Activated naive CD4-positive, alpha-beta T cell treated with anti-CD3 and anti-CD28 coated beads, Interleukin-2, amount 50 U/mL, for 24 hours (primary cell): ENCODE measurements around the gene CDC20B.

Experiments
- H3K27ac Mint-ChIP-seq: one replicate; pipeline ENCODE4 v1.8.0; 2021; ENCODE audit warnings: mild to moderate bottlenecking, mixed read lengths
- H3K27me3 Mint-ChIP-seq: one replicate; pipeline ENCODE4 v1.8.0; 2021; ENCODE audit warnings: mixed read lengths
- H3K36me3 Mint-ChIP-seq: one replicate; pipeline ENCODE4 v1.8.0; 2021; ENCODE audit warnings: mixed read lengths
- H3K4me1 Mint-ChIP-seq: one replicate; pipeline ENCODE4 v1.8.0; 2021; ENCODE audit warnings: mixed read lengths
- H3K4me3 Mint-ChIP-seq: one replicate; pipeline ENCODE4 v1.8.0; 2021; ENCODE audit warnings: mild to moderate bottlenecking, mixed read lengths
- H3K9me3 Mint-ChIP-seq: one replicate; pipeline ENCODE4 v1.8.0; 2021; ENCODE audit warnings: mixed read lengths

CDC20B gene, protein sequence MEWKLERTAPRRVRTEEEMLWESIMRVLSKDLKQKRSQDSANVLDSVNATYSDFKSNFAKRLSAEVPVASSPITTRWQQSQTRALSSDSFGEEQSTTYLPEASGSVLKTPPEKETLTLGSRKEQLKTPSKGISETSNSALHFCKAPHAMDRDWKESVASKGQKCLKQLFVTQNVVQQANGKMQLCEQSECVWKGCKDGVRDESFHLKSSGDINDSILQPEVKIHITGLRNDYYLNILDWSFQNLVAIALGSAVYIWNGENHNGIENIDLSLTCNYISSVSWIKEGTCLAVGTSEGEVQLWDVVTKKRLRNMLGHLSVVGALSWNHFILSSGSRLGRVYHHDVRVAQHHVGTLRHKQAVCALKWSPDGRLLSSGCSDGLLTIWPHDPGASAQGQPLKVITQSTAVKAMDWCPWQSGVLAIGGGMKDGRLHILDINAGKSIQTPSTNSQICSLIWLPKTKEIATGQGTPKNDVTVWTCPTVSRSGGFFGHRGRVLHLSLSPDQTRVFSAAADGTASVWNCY

DNA sequence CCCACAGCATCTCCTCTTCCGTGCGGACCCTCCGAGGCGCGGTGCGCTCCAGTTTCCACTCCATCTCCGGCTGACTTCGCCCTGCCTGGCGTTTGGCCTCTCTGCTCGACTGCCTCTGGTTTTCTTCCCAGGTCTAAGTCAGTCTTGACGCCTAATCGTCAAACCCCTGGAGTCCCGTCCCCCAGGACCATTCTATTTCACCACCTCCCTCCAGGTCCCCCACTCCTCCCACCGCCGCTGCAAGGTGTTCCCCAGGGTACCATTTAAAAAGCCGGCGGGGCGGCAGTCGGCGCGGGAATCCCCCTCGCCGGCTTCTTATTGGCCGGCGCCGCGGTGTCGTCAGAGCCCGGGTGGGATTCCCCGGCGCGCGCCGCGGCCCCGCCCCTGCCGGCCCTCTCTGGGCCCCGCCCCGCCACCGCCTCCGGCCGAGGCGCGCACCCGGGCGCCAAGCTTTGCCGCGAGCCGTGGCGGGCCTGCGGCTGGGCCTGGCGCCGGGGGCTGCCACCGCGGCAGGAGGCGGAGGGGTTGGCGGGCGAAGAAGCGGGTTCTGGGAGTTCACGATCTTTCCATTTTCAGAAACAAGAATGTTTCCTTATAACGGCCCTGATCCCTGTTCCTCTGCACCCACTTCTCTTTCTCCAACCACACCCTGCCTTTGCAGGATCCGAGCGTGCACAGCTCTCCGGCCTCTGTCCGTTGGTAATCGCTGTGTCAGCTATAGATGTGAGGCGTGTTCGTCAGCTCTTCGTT is at the start of gene CDC20B:
CDC20B (minus strand) TSS at position 241 of the 750 bp plus-strand sequence; CDS start at position 64, 177 bp downstream.
- Mint-ChIP-seq H3K27ac (peak within 1 kb of the TSS; percentile 70), H3K27me3 (peaks cover 56% of the 10 kb centered on the region), H3K9me3 (peaks cover under 1% of the 10 kb centered on the region), H3K4me1 (peaks cover 46% of the 10 kb centered on the region), H3K4me3 (peak within 1 kb of the TSS; percentile 92), H3K36me3 (no peaks in the 10 kb centered on the region)

DNA sequence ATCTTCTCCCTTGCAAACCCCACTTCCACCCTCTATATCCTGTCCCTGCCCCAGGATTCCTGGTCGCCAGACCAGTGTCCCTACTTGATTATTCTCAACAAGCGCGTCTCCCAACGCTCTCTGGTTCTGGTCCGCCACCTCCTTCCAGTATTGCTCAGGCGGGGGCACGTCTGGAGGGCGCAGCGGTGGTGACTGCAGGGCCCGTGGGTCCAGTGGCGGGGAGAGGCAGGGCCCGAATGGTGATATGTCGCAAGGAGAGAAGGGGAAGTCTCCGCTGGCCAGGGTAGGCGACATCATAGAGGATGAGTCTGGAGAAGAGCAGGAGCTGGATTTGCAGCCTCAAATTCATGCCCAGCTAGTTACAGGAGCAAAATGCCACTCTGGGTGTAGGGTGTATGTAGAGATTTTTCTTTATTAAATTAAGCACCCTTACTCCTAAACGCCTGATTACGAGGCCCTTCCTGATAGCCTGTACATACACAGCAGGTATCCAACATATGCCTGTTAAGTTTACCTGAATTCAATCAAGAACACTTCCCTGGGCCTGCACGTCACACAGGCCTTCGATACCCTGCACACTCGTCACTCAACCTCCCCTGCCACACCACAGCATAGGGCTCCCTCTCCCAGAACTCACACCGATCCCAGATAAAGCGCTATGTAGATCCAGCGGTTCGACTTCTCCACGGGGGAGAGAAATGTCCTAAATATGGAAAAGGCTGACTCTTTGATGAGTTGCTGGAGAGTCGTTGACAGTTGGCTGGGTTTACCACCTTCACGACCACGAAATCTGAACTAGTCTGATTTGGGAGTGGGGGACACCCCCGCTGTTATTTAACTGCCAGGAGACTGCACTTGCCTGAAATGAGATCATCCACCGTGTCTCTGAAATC is 49.4 kb upstream of the CDC20B start:
- peaks cover 57% of the 10 kb centered on the region for H3K27me3 Mint-ChIP-seq

DNA sequence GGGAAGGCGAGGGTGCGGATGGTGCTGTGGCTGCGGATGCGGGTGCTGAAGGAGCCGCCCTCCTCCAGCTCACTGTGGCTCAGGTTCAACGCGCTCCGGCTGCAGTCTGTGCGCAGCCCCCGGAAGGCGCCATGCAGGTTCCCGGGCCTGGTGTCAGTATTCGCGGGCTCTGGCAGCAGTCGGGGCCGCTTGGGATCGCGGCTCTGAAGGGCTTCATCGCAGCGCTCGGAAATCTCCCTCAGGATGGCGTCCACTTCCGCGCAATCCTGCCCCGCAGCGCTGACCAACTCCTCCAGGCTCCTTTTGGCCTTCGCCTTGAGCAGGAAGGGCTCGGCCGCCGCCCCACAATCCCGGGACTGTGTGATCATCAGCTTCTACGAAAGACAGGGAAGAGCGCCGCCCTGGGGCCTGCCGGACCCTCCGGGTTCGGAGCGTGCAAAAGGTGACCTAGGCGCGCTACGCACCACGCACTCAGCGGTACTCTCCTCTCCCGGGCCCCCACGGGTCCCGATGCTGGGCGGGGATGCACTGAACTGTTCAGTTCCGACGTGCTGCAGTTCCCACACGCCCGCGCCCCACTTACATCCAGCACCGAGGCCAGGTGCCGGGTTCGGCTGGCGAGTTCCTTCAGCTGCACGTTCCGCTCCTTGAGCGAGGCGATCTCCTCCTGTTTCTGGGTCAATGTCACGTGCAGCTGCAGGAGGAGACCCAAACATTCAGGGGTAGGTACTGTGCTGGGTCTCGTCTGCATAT is 47.6 kb upstream of the CDC20B start:
- H3K9me3 Mint-ChIP-seq: no peaks in the 10 kb centered on the region
- H3K27ac Mint-ChIP-seq: no peak overlapping the region
- no peaks in the 10 kb centered on the region for H3K36me3 Mint-ChIP-seq
- H3K4me1 Mint-ChIP-seq: peaks cover 28% of the 10 kb centered on the region
- peaks cover 53% of the 10 kb centered on the region for H3K27me3 Mint-ChIP-seq
- peak overlapping the region; percentile 43 for H3K4me3 Mint-ChIP-seq

More for the DNA sequence above, 49.4 kb upstream of the CDC20B start:
- Mint-ChIP-seq H3K9me3 (no peaks in the 10 kb centered on the region), H3K36me3 (no peaks in the 10 kb centered on the region), H3K27ac (peak overlapping the region; percentile 6), H3K4me3 (peak overlapping the region; percentile 19), H3K4me1 (peaks cover 36% of the 10 kb centered on the region)

DNA sequence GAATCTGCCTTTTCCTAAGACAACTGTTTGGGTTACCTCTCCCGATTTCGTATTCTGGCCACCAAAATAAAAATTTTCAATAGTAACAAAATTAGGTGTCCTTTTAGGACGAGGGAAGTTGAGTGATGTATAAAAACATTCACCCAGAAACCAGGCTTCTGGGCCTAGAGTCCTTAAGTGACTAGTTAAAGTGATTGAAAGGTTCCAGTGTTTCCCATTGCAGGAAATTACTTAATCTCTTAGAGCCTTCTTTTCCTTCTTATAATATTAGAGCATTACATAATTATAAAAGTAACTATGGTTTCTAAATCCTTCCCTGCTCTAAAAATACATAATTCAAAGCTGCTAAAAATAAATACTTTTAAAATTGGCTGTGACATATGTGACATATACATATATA is 46.8 kb upstream of the CDC20B start:
- no peaks in the 10 kb centered on the region for H3K9me3 Mint-ChIP-seq
- H3K27ac Mint-ChIP-seq: no peak overlapping the region
- H3K27me3 Mint-ChIP-seq: peaks cover 45% of the 10 kb centered on the region
- peak overlapping the region; percentile 11 for H3K4me3 Mint-ChIP-seq
- H3K4me1 Mint-ChIP-seq: peaks cover 26% of the 10 kb centered on the region
- no peaks in the 10 kb centered on the region for H3K36me3 Mint-ChIP-seq

DNA sequence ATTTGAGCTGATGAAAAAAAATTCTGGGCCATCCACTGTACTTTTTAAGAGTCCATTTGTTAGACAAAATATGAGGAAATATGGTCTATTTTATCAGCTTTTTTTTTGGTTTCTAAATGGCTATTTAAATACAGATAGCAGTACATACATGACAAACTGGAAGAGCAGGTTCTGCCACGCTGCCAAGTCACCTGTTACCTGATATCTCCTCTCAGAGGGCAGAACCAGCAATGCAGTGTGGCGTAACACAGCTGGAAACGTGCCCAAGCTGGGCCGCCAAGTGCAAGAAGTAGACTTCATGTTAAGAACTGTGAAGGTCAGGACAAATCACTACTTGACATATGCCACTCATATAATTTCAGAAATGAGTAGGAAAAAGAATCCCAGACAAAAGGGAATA is 46.0 kb upstream of the CDC20B start:
- Mint-ChIP-seq H3K36me3 (no peaks in the 10 kb centered on the region), H3K27ac (no peak overlapping the region), H3K27me3 (peaks cover 39% of the 10 kb centered on the region), H3K4me1 (peaks cover 25% of the 10 kb centered on the region), H3K9me3 (no peaks in the 10 kb centered on the region), H3K4me3 (no peak overlapping the region)

DNA sequence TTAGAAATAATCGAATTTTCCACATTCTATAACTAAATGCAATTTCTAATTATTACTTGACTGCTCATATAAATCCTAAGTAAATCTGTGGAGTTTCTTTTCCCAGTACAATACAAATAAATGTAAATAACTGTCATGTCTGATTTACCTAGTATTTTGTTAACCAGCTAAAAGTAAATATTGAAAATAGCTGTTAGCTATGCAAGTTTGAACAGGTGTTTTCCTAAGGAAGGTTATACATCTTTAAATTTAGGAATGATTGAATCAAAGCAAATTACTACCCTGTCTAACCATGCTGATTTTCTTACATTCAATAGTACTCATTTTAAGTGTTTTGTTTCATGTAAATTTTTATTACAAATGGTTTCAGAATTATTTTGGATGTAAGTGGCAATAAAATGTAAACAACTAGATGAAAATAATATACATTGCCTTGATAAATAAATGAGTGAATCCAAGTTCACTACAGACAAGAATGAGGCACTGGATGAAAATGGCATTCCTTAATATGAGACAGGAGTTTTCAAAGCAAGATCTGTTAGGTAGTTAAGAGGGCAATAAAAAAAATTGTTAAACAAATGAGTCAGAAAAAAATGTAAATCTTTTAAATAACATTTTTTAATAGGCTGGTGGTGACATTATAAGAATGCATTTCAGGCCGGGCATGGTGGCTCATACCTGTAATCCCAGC is 38.4 kb upstream of the CDC20B start:
- peaks cover 4% of the 10 kb centered on the region for H3K4me1 Mint-ChIP-seq
- H3K27me3 Mint-ChIP-seq: peaks cover 1% of the 10 kb centered on the region
- H3K4me3 Mint-ChIP-seq: no peak overlapping the region
- no peaks in the 10 kb centered on the region for H3K36me3 Mint-ChIP-seq
- no peak overlapping the region for H3K27ac Mint-ChIP-seq
- H3K9me3 Mint-ChIP-seq: no peaks in the 10 kb centered on the region

DNA sequence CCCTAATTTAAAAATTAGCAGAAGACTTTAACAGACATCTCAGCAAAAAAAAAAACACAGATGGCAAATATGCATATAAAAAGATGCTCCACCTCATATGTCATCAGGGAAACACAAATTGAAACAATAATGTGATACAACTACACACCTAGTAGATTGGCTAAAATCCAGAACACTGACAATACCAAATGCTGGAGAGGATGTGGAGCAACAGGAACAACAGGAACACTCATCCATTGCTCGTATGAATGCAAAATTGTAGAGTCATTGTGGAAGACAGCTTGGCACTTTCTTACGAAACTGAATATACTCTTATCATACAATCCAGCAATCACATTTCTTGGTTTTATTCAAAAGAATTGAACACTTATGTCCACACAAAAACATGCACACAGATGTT is 32.0 kb upstream of the CDC20B start:
- Mint-ChIP-seq H3K4me1 (peaks cover 4% of the 10 kb centered on the region), H3K36me3 (peaks cover 4% of the 10 kb centered on the region), H3K9me3 (no peaks in the 10 kb centered on the region), H3K4me3 (no peak overlapping the region), H3K27me3 (peaks cover 18% of the 10 kb centered on the region), H3K27ac (no peak overlapping the region)

DNA sequence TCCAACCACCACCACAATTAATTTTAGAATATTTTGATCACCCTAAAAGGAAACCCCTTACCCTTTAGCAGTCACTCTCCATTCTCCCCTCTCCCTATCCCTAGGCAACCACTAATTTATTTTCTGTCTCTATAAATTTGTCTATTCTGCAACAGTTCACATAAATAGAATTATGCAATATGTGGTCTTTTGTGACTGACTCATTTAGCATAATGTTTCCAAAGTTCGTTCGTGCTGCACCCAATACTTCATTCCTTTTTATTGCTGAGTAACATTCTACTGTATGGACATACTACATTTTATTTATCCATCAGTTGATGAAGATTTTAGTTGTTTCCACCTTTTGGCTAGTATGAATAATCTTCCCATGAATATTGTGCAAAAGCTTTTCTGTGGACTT is 18.2 kb upstream of the CDC20B start:
- no peaks in the 10 kb centered on the region for H3K9me3 Mint-ChIP-seq
- no peak overlapping the region for H3K4me3 Mint-ChIP-seq
- no peaks in the 10 kb centered on the region for H3K36me3 Mint-ChIP-seq
- H3K27me3 Mint-ChIP-seq: peaks cover 41% of the 10 kb centered on the region
- H3K4me1 Mint-ChIP-seq: no peaks in the 10 kb centered on the region
- H3K27ac Mint-ChIP-seq: no peak overlapping the region

DNA sequence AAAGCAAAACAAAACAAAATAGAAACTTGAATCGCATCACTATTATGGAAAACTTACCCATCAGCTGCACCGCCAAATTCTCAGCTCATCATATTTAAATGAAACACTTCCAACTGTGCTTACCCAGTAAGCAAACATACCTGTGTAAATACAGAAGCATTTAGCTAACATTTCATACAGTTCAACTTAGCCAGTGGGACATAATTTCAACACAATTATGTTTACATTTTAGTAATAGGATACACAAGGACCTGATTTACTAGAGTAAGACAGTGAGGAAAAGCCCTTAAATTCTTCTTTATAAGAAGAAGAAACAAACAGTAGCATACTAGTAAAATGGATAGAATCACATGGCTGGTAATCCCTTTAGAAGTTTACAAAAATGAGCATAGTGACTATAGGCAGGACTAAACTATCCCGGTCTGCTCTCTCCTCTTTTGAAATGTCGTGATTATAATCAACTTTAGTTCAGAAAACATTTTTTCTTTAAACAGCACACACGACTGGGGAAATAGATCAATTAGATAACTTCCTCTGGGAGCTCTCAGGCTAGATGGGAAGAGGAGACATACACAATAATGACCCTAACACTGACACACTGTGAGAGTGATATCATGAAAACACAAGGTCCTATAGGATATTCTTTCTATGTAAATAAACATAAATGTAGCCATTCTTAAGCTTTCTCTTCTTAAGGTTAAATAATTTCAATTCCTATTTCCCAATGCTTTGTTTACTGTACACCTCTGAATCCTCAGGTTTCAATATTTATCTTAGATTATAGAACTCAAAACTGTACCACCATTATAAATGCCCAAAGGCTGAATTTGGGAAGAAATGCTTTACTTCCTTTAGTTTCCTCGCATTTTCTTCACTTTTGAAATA is 15.9 kb upstream of the CDC20B start:
- H3K27me3 Mint-ChIP-seq: peaks cover 47% of the 10 kb centered on the region
- no peaks in the 10 kb centered on the region for H3K9me3 Mint-ChIP-seq
- no peaks in the 10 kb centered on the region for H3K36me3 Mint-ChIP-seq
- H3K4me1 Mint-ChIP-seq: no peaks in the 10 kb centered on the region
- no peak overlapping the region for H3K27ac Mint-ChIP-seq
- no peak overlapping the region for H3K4me3 Mint-ChIP-seq

DNA sequence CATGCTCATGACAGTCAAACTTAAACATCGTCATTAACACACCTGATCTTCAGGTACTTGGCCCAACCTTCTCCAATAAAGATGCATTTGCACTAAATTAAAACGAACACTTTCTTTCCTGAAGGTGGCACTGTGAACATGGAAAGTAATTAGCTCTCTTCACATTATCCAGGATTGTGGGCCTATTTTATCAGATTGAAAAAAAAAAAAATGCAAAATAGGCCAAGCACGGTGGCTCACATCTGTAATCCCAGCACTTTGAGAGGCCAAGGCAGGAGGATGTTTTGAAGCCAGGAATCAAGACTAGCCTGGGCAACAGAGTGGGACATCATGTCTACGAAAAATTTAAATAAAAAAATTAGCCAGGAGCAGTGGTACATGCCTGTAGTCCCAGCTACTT is 14.4 kb upstream of the CDC20B start:
- peaks cover 47% of the 10 kb centered on the region for H3K27me3 Mint-ChIP-seq
- no peaks in the 10 kb centered on the region for H3K4me1 Mint-ChIP-seq
- H3K9me3 Mint-ChIP-seq: no peaks in the 10 kb centered on the region
- no peak overlapping the region for H3K27ac Mint-ChIP-seq
- no peak overlapping the region for H3K4me3 Mint-ChIP-seq
- no peaks in the 10 kb centered on the region for H3K36me3 Mint-ChIP-seq

DNA sequence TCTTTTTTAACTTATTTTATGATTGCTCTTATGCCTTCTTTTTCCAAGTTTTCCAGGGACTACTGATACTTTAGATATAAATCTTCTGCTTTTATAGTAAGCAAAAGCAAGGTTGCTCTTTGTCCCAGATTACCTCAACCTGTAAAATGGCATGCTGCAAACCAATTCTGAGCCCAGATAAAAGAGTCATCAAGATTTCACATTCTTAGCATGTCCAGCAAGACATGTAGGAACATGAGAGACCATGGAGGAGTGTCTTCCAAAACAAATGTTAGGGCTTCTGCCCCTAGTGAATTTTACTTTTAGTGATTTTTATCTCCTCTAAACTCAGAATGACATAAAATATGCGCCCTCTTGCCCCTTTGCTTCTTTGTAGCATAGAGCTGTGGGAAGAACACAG is 7.0 kb upstream of the CDC20B start:
- Mint-ChIP-seq H3K27me3 (peaks cover 49% of the 10 kb centered on the region), H3K36me3 (no peaks in the 10 kb centered on the region), H3K4me3 (no peak overlapping the region), H3K9me3 (peaks cover 6% of the 10 kb centered on the region), H3K4me1 (peaks cover 21% of the 10 kb centered on the region), H3K27ac (no peak overlapping the region)

DNA sequence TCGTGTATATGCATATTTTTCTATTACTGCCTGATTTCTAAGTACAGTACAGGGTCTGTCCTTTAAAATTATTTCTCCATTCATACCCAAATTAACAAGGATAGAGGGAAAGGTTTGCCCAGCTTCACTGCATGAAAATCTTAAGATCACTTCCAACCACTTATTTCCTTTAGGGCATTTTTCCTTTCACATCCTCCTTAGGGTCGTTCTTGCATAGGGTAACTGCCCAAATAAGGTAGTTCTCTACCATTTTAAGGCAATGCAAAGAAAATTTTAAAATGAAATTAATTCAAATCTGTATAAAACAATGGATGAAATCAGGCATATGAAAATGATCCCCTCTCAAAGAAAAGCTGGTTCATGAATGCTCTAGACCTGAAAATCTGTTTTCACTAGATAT is 4.1 kb upstream of the CDC20B start:
- Mint-ChIP-seq H3K4me3 (peak overlapping the region; percentile 1), H3K36me3 (no peaks in the 10 kb centered on the region), H3K27ac (no peak overlapping the region), H3K4me1 (peaks cover 45% of the 10 kb centered on the region), H3K27me3 (peaks cover 59% of the 10 kb centered on the region), H3K9me3 (peaks cover 6% of the 10 kb centered on the region)

DNA sequence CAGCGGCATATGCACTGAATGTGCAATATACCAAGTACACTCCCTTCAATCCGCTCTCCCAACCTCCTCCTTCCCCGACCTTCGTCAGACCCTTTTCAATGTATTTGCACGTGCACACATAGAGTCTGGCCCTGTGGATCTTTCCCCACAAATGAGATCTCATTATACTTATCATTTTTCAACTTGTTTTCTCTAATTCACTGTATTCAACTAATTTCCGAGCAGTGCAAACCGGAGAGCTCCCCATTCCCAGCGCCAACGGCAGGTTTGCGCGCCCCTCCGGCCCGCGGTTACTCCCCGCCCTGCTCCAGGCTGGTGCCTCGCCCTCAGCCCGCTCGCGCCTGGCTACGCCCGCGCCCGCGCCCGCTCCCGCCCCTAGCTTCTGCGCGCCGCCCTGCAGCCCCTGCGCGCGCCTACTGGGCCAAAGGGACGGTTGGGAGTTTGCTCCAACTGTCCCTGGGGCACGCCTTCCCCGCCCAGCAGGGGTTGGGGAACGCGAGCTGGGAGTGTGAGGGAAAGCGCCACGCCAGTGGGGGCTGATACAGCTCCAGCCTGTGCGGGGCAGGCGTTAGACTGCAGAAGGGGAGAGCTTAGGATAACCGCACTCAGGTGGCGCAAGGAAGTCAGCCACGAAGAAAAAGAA is 3.3 kb upstream of the CDC20B start:
- Mint-ChIP-seq H3K4me1 (peaks cover 46% of the 10 kb centered on the region), H3K4me3 (peak overlapping the region; percentile 51), H3K27ac (peak overlapping the region; percentile 26), H3K9me3 (peaks cover 6% of the 10 kb centered on the region), H3K27me3 (peaks cover 59% of the 10 kb centered on the region), H3K36me3 (no peaks in the 10 kb centered on the region)
